ENCODE results near the gene PLCXD1.
A peak's percentile ranks its signal among the peaks of the same experiment; 100 is the strongest.
"Not testable (repeated sequence)": the region's sequence is repeated elsewhere in the genome, so short reads cannot be mapped to it uniquely, and the experiment has no call there.

The PLCXD1 gene

GRCh38 chrX:281166-281999, at the start of gene PLCXD1:
Gene PLCXD1 (plus strand): TSS chrX:281381. CDS start chrX:284188, 2,807 bp downstream.
- no peak for DNase-seq (ENCODE audit: low read depth)

- DNase-seq (ENCODE audit: low read depth), result not testable (repeated sequence)
These were observed 49.4 kb upstream of the PLCXD1 start for GRCh38 chrX:231637-232277.

- not testable (repeated sequence) for DNase-seq (ENCODE audit: low read depth)
These were observed 48.9 kb upstream of the PLCXD1 start for GRCh38 chrX:232278-232655.

GRCh38 chrX:236201-236600, 45.0 kb upstream of the PLCXD1 start:
- not testable (repeated sequence) for DNase-seq (ENCODE audit: low read depth)

GRCh38 chrX:250965-251364, 30.2 kb upstream of the PLCXD1 start:
- no peak for DNase-seq (ENCODE audit: low read depth)

- not testable (repeated sequence) for DNase-seq (ENCODE audit: low read depth)
These were observed 29.6 kb upstream of the PLCXD1 start for GRCh38 chrX:251396-252243.

- DNase-seq (ENCODE audit: low read depth), result no peak
These were observed 28.8 kb upstream of the PLCXD1 start for GRCh38 chrX:252244-252956.

GRCh38 chrX:252957-253291, 28.3 kb upstream of the PLCXD1 start:
- DNase-seq (ENCODE audit: low read depth), result no peak

- no peak for DNase-seq (ENCODE audit: low read depth)
These were observed 27.5 kb upstream of the PLCXD1 start for GRCh38 chrX:253451-254297.

GRCh38 chrX:254630-255215, 26.5 kb upstream of the PLCXD1 start:
- DNase-seq (ENCODE audit: low read depth), result no peak

- no peak for DNase-seq (ENCODE audit: low read depth)
These were observed 25.3 kb upstream of the PLCXD1 start for GRCh38 chrX:255923-256331.

- DNase-seq (ENCODE audit: low read depth), result not testable (repeated sequence)
These were observed 24.1 kb upstream of the PLCXD1 start for GRCh38 chrX:257054-257453.

GRCh38 chrX:257681-258289, 23.4 kb upstream of the PLCXD1 start:
- DNase-seq (ENCODE audit: low read depth), result no peak

GRCh38 chrX:258291-259040, 22.7 kb upstream of the PLCXD1 start:
- DNase-seq (ENCODE audit: low read depth), result no peak

GRCh38 chrX:259692-260355, 21.4 kb upstream of the PLCXD1 start:
- no peak for DNase-seq (ENCODE audit: low read depth)

- DNase-seq (ENCODE audit: low read depth), result peak; percentile 29
These were observed 19.8 kb upstream of the PLCXD1 start for GRCh38 chrX:261167-261918.

GRCh38 chrX:261919-262352, 19.2 kb upstream of the PLCXD1 start:
- DNase-seq (ENCODE audit: low read depth), result no peak

GRCh38 chrX:262381-262909, 18.7 kb upstream of the PLCXD1 start:
- DNase-seq (ENCODE audit: low read depth), result no peak

All from stromal cell of bone marrow (primary cell).